ENCODE data around the gene GKN1.

The GKN1 gene

DNA sequence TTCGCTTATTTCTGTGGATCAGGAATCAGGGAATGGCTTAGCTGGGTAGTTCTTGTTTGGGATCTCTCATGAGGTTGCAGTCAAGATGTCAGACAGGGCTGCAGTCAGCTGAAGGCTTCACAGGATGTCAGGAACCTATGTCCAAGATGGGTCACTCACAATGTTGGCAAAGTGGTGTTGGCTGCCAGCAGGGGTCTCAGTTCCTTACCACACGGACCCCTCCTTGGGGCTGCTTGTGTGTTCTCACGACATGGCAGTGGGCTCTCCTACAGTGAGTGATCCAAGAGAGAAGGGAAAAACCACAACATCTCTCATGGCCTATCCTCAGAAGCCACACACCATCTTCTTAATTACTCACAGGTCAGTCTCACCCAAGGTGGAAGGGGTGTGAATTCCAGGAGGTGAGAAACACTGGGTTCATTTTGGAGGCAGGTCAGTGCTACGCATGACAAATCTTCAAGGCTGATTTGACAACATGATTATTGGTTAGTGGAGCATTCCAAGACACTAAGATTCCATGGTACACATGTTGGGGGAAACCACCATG lies 37.2 kb downstream of the GKN1 start:
- DNase-seq, result no peak

DNA sequence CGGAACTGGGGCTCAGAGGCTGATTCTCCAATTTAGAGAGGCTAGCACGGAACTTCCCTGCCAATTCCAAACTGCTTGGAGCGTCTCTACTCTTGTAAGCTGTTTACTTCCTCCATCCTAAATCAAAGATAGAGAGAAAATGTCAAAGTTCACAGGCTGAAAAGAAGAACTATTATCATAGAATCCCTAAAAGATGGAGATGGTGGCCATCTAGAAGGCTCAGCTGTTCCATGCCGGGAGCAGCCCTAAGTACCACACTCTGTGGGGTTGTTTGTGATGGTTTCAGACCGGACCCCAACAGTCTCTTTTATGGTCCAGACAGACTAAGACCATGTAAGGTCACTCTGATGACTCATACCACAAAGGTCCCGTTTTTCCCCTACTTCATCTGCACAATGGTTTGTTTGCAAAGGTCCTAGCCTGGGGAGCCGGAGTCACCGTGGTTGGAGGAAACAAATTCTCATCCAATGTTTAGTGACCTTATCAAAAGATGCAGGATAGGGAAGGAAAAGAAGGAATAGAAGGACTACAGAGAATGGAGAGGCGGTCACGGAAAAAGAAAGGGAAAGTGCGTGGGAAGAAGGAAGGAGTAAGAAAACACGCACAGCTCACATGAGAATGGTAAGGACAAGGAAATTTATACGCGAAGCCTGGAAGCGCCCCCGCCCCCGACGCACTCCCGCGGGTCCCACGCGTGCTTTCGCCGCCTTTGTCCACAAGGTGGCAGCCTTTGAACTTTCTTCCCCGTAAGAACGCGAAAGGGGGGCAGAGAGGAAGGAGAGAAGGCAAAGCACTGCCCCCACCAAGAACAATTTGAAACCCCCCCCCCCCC lies 38.1 kb downstream of the GKN1 start:
- peak; percentile 33 for DNase-seq

DNA sequence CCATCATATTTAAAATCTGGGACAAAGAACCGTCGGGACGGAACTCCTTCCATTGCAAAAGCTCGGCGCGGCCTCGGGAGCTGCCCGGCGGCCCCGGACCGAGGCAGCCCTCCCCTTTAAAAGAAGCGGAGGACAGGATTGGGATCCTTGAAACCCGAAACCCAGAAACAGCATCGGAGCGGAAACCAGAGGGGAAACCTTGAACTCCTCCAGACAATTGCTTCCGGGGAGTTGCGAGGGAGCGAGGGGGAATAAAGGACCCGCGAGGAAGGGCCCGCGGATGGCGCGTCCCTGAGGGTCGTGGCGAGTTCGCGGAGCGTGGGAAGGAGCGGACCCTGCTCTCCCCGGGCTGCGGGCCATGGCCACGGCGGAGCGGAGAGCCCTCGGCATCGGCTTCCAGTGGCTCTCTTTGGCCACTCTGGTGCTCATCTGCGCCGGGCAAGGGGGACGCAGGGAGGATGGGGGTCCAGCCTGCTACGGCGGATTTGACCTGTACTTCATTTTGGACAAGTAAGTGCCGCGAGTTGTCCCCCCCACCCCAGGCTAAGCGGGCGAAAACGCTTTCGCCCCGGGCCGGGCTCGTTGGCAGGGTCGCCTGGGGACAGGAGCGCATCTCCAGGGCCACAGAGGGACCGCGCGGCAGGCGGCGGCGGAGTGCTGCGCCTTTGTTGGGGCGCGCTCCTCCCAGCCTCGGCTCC lies 38.9 kb downstream of the GKN1 start, which contains the start of gene ANTXR1:
Gene ANTXR1, plus strand, starts transcription at position 38 of the 698 bp plus-strand sequence. Its CDS starts 321 bp downstream, at position 359.
- DNase-seq, result peak; percentile 33

DNA sequence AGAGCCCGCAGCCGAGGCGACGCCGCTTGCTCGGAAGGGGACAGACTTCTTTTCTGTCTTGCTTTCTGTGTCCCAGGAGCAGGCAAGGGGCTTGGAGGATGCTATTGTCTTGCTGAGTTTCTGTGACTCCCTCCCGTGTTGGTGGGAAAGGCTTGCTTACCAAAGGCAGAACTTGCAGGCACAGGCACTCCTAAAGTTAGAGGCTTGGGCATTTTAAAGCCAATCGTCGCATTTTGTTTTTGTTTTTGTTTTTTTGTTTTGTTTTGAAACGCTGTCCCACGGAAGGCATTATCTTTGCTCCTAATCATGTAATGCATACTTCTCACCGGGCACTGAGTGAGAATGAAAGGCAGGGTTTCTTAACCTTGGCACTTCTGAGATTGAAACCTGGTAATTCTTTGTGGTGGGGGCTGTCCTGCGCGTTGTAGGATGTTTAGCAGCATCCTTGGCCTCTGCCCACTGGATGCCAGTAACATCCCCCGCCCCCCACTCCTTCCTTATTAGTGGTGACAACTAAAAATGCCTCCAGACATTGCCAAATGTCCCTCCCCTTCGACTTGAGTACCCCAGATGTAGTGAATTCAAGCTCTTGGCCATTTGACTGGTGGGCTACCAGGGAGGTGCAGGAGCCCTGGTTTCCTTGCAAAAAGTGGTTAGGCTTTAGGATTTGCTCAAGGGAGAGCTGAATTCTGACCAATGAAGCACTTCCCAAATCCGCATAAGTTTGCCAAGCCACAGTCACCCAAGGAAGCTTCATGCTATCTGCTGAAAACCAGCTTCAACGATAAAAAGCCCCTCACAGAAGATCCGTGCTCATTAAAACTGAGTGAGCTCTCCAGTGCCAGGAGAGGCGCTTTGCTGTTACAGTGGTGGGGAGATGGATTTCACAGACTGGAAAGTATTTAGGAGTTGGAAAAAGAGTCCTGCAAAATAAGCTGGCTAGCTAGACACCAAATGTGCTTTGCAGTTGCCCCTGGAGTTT lies 39.7 kb downstream of the GKN1 start:
- no peak for DNase-seq

DNA sequence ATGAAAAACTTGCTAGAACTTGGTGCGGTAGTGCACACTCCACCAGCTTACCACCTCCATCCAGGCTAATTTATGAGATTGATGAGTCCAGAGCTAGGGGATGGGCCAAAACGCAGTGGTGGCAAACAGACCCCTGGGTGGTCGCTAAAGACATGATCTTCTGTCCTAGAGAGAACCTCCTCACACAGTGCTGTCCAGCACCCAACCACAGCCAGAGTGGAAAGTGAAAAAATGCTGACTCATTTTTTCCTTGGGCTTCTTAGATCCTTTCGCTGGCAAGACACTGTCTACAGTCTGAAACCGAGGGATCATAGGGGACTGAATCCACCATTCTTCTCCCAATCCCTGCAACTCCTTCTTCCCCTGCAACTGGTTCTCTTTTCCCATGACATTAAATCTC lies 42.6 kb downstream of the GKN1 start:
- no peak for DNase-seq

DNA sequence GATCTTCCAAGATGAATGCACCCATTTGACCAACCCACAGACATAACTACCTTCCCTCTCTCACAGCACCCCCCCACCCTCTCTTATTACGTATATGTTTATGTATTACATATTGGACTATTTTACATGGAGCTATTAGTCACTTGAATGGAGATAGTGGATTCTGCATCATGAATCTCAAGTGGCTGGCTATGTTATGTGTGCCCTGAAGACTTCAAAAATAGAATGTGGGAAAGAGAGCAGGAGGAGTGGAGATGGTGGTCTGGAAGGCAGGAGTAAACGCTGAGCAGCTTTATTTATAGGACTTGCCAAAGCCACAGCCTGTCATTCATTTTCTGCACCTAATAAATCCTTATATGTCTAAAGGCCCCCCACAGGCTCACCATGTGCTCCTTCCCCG lies 43.4 kb downstream of the GKN1 start:
- no peak for DNase-seq

DNA sequence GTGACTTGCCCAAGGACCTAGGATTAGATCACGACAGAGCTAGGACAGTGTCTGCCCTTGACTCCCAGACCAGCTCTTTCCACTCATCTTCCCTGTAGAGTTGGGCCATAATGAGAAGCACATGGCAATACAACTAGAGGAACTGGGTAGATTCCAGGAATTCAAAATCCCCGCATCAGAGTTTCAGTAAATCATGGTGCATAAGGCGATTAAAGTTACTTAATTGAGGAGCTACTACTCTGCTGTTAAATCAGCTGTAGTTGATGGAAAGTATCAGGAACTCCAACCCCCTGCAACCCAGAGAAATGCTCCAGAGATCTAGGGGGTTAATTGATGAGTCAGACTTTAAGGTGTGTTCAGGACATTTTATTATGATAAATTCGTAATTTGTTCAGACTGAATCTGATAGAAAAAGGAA lies 44.3 kb downstream of the GKN1 start:
- DNase-seq, result no peak

DNA sequence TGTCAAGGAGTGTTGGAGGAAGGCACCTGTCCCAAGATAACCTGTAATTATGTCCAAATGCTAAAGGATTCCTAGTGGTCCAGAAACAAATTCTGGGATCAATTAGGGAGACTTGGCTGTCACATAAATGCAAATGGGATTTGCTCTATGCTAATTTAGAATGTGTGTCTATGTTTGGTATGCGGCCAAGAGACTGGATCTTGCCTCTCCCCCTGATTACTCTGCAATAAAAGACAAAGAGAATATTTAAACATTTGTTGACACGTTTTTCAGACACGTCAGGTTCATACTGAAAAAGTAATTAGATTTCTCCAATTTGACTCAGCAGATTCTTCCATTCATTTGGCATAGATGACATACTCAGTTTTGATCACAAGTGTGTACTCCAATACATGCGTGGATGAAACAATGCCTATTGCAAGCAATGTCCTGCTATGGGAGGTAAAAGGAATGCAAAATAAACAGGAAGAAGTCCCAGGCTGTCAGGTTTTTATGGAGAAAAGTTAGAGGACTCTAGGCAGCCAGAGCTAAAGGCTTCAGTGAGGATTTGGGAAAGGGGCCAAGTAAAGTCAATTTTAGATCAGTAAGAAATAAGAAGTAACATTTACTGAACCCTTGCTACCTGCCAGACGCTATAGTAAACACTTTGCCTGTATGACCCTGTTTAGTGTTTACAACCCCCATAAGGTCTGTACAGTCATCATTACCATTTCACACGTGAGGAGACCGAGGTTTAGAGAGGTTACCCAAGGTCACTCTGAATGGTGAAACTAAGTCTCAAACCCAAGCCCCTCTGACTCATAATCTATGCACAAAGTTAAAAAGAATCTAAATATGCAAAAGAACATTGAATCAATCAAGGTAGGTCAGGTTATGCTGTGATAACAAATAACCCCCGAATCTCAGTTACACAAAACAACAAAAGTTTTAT lies 46.3 kb downstream of the GKN1 start:
- DNase-seq, result no peak

DNA sequence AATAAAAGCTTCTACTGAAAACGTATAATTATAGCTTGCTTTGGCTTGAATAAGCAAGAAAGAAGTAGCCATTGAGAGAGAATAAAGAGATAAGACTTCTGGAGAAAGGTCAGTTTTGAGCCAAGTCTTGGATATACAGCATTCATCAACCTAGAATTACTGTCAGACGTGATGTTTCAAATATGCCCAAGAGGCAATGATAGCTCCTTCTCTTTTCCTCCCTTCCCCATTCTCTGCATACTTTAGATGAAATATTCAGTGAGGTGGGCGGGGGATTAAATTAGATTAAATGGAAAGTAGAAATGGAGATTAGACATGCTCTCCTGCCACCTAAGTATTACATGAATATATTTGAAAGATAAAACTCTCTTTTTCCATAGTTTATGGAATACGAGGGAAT lies 47.3 kb downstream of the GKN1 start:
- DNase-seq, result no peak

DNA sequence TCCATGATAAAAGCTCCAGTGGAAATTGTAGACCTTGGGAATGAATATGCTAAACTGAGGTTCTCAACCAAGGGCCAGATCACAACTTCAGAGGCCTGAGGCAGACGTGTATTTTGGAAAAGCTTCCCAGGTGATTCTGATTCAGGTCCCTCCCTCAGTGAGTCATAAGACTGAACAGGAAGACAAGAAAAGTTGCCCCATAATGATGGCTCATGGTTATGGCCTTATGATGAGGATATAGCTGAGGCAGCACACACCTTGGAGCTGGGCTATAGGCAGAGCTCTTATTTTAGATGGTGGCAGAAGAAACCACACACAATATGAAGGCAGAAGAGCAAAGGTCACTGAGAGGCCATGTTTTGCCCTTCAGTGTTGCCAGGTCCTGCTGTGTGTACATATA lies 48.1 kb downstream of the GKN1 start:
- no peak for DNase-seq

DNA sequence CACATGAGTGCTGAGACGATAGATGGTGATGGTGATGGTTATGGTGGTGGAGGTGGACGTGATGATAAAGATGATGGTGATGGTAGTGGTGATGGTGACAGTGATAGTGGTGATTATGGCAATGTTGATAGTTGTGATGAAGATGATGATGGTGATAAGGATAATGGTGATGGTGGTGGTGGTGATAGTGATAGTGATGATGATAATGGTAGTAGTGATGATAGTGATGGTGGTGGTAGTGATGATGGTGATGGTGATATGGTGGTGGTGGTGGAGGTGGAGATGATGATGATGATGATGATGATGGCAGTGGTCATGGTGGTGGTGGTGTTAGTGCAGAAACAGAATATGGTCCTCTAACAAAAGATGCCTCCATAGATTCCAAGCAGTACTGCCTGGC lies 48.8 kb downstream of the GKN1 start:
- DNase-seq, result no peak

DNA sequence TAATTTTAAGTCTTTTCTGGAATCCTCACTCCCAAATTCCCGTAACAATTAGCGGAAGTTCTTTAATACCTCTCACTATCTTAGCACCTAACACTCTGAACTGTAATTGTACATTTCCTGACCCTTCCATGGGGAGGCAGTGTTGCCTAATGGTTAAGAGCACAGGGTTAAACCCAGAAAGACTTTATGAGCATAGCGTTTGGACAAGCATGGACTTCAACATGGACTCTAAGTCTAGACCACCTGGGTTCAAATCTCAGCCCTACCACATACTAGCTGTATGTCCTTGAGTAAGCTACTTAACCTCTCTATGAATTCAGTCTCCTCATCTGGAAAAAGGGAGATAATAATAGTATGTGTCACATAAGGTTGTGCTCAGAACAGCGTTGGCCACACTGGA lies 51.6 kb downstream of the GKN1 start:
- DNase-seq, result peak; percentile 32

DNA sequence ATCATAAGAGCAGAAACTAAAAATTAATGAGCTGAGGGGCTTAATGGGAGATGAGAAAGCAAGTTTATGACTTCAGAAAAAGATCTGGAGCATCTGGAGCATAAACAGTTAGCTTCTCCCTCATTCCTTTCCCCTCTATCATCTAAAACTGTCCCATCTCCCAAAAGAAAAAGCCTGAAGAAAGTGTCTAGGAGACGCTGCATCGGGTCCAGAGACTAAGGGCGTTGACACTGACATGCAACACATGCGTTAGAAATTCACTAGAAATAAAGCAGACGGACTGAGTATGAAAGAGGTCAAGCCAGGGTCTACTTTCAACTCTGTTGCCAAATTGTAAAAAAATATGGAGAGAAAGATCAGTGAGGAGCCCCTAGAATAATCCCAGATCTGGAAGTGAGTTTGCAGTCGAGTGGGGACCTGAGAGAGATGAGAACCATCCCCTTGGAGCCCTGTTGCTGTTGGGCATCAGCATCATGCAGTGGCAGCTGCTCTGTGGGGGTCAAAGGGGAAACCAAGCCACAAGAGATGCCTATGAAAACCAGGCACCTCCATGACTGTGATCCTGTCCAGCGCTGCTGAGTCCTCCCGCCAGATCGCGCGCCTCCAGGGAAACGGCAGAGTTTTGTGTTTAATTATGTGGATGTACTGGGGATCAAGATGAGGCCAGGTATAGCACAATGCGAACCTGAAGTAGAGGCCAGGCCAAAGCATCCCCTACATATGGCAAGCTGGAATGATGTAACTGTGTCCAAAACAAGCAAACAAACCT lies 52.4 kb downstream of the GKN1 start:
- DNase-seq, result no peak

Data from NCI-H748 treated with DMSO at 0.1 percent for 48 hours (cell line).